Heart right ventricle (tissue), 16 donors: Measurements from ENCODE around the gene U2AF2. TPM values are rescaled to one million over a fixed set of nuclear protein-coding genes. Genes with fewer than 3 reads are reported as not detected.

Source experiments
- ATAC-seq, 8 donors: fragments of 200-7000 bp; cut with Tn5 transposase; one replicate each; pipeline ENCODE4 v1.9.1; 2020; ENCODE audit warnings: mild to moderate bottlenecking in 8 of 8, moderate library complexity in 8 of 8, moderate number of reproducible peaks in 1 of 8
- DNase-seq, 2 donors: peaks; one replicate each; pipeline ENCODE4 v3.0.0-alpha.2; 2020
- H3K27ac ChIP-seq, 10 donors: fragments of 200-600 bp; sonication (generic) in 2 of 10; one replicate each; pipeline versions ENCODE4 v1.5.0 to v1.8.0; 2020 to 2022; ENCODE audit warnings: mild to moderate bottlenecking in 3 of 10
- H3K27me3 ChIP-seq, 7 donors: fragments of 200-600 bp; one replicate each; pipeline ENCODE4 v1.8.0; 2021 to 2022; ENCODE audit warnings: mild to moderate bottlenecking in 2 of 7
- H3K36me3 ChIP-seq, 9 donors: fragments of 200-600 bp; sonication (generic) in 1 of 9; one replicate each; pipeline versions ENCODE4 v1.5.0 to v1.8.0; 2020 to 2022; ENCODE audit warnings: mild to moderate bottlenecking in 2 of 9
- H3K4me1 ChIP-seq, 9 donors: fragments of 200-600 bp; sonication (generic) in 1 of 9; one replicate each; pipeline versions ENCODE4 v1.5.0 to v1.8.0; 2020 to 2022; ENCODE audit warnings: mild to moderate bottlenecking in 4 of 9
- H3K4me3 ChIP-seq, 10 donors: fragments of 200-600 bp; sonication (generic) in 2 of 10; one replicate each; pipeline versions ENCODE4 v1.5.0 to v1.8.0; 2020 to 2022; ENCODE audit warnings: mild to moderate bottlenecking in 7 of 10, moderate library complexity in 2 of 10
- H3K9me3 ChIP-seq, 11 donors: fragments of 200-600 bp in 10 of 11; sonication (generic) in 2 of 11; one replicate each; pipeline versions ENCODE4 v1.5.0 to v1.8.0; 2013 to 2022; ENCODE audit warnings: mild to moderate bottlenecking in 2 of 11, control low read depth in 1 of 11, moderate library complexity in 1 of 11
- CTCF ChIP-seq, 9 donors: fragments of 200-600 bp; sonication (generic) in 2 of 9; IDR thresholded peaks; one replicate each; pipeline versions ENCODE4 v1.5.0 to v1.8.0; 2021 to 2022; ENCODE audit warnings: antibody characterized with exemption in 9 of 9, mild to moderate bottlenecking in 5 of 9, moderate library complexity in 1 of 9
- WGBS, 2 donors: extraction: QIAGEN DNeasy Blood & Tissue Kit; methylation state at CpG; one replicate each; pipeline ENCODE4 v1.1.7; 2013; ENCODE audit warnings: inconsistent platforms in 1 of 2; 5-methylcytosine and 5-hydroxymethylcytosine counted together
- intact Hi-C, 10 donors: fragments of 100-400 bp; cut with DNase I; formaldehyde crosslinking; loops; one replicate each; pipeline versions ENCODE4 v1.11.1 to v1.14.2; 2022
- polyA plus RNA-seq, 2 donors: library from polyadenylated mRNA; stranded (reverse); fragments of 200-250 nt; gene quantifications; one replicate each; pipeline ENCODE4 v1.2.3, GENCODE V29; 2013
- total RNA-seq, 10 donors: library from RNA; stranded (reverse); fragmentation: NEBNext Ultra II Directional in 3 of 10; extraction: Animal tissue kit (Norgen Biotek cat#: 25700) in 3 of 10; gene quantifications; one replicate each; pipeline versions ENCODE4 v1.2.1 to v1.2.4, GENCODE V29; 2021 to 2023
- donor health status: Arrhythmogenic right ventricular cardiomyopathy.
- donor health status: ischemic (EF 13 %, LVEDD 7.1; RV severe dilation, severe dysfunction).
- donor health status: healthy with polysubstance abuse.
- donor health status: DM: no; HTN: yes; CAD: no.
- donor health status: DM: no; HTN: no; CAD: no.
- donor health status: ischemic (EF 25% LVEDD 6.9; RV normal size, moderate dysfunction).
- donor health status: ischemic (EF 25% LVEDD 5.7; RV mildly dilated, moderate dysfunction).
- donor health status: healthy.
- donor health status: DM: yes; HTN: yes; CAD: no.
- donor health status: Ischemic cardiomyopathy.
- donor health status: ischemic (EF 35%, LVEDD 5.7; RV mildly dilated, moderate dysfunction).
- donor health status: nonischemic (EF 11% LVEDD 7.7; RV severe dilation, severe dysfunction).
- donor health status: DM: yes; HTN: yes; CAD: no.
- donor health status: PGD.
- donor health status: ischemic (EF 29% LVEDD 5.4; RV normal size, mild dysfunction).
- donor health status: nonischemic (EF 23%, LVEDD 6.1; RV moderate dilation, normal function).

U2AF2 gene
- total and polyA plus RNA-seq, 12 donors, result 64.1 to 100 (median 74.4) TPM

DNA sequence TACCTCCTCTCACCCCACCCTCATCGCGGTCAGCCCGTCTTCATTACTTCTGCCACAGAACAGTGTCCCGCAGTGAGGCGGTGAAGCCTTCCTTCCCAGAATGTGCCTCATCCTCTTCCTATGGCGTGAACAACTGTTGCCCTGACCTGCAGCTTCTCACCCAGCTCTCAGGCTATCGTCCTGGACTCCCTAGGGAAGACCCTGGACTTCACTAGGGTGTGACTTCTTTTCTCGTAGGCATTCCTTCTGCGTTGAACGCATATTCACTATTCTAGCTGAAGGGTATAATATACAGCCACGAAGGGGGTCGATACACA lies 48.4 kb upstream of the U2AF2 start:
- intact Hi-C loops, result loop anchor here in 7 of 10 donors (2.0 to 10.0 kb wide), 4 partner anchors 18 to 92 kb away; partner anchors contain the start of gene ZNF784 (in 1 of the 7)
- ATAC-seq (no peak), DNase-seq (no peak)
- Histone ChIP-seq H3K9me3 (peaks cover 0 to 4% (median 0%) of the 10 kb centered on the region in 11 donors), H3K4me1 (peaks cover 0 to 52% (median 32%) of the 10 kb centered on the region in 9 donors), H3K4me3 (peak overlapping the region; percentile 51 to 85 (median 77)), H3K27me3 (no peaks in the 10 kb centered on the region), H3K27ac (peak overlapping the region in 9 of 10 donors; percentile 95 to 98 (median 96)), H3K36me3 (peaks cover 0 to 48% (median 7%) of the 10 kb centered on the region in 9 donors)
- 21 to 22% methylated on average over 12 of the region's 12 CpGs for WGBS, 2 donors
- TF ChIP-seq CTCF (IDR thresholded peaks at IDR 0.05), result peak in 1 of 9 donors; percentile 3

DNA sequence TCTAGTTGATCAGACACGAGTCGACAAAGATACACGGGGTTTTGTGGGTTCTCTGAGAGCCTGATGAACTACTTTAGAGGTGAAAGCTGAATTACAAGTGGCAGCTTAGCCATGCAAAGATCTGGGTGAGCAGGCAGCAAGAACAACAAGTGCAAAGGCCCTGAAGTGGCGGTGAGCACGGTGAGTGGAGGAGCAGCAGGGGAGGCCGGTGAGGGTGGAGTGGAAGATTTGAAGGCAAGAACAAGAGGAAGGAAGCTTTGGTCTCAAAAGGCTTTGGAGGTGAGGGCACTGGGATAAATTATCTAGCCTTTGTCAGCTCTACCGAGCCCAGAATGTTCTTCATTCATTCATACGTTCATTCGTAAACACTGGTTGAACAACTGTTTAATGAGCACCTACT lies 48.0 kb upstream of the U2AF2 start:
- DNase-seq (no peak), ATAC-seq (no peak)
- peak overlapping the region in 8 of 10 donors; percentile 95 to 98 (median 96) for H3K27ac ChIP-seq
- H3K4me3 ChIP-seq, result peak overlapping the region in 6 of 10 donors; percentile 51 to 85 (median 82)
- peaks cover 4 to 53% (median 35%) of the 10 kb centered on the region in 9 donors for H3K4me1 ChIP-seq
- TF ChIP-seq CTCF (IDR thresholded peaks at IDR 0.05), result no peak
- peaks cover 0 to 4% (median 0%) of the 10 kb centered on the region in 11 donors for H3K9me3 ChIP-seq
- H3K27me3 ChIP-seq, result no peaks in the 10 kb centered on the region
- intact Hi-C loops, result loop anchor here in 7 of 10 donors (2.0 to 10.0 kb wide), 4 partner anchors 18 to 92 kb away; partner anchors contain the start of gene ZNF784 (in 1 of the 7)
- WGBS, 2 donors, result 74 to 79% methylated on average over 9 of the region's 9 CpGs
- H3K36me3 ChIP-seq, result peaks cover 0 to 48% (median 7%) of the 10 kb centered on the region in 9 donors

- ATAC-seq (no peak), DNase-seq (no peak)
- WGBS, 2 donors, result 91 to 93% methylated on average over 5 of the region's 5 CpGs
- no peaks in the 10 kb centered on the region for H3K27me3 ChIP-seq
- H3K9me3 ChIP-seq, result peaks cover 0 to 4% (median 0%) of the 10 kb centered on the region in 11 donors
- peaks cover 8 to 63% (median 36%) of the 10 kb centered on the region in 9 donors for H3K4me1 ChIP-seq
- H3K4me3 ChIP-seq, result no peak overlapping the region
- TF ChIP-seq CTCF (IDR thresholded peaks at IDR 0.05), result no peak
- no peak overlapping the region for H3K27ac ChIP-seq
- peaks cover 0 to 53% (median 7%) of the 10 kb centered on the region in 9 donors for H3K36me3 ChIP-seq
- intact Hi-C loops, result loop anchor here in 3 of 10 donors (5.0 to 10.0 kb wide), 2 partner anchors 92 to 95 kb away; no protein-coding TSS in a partner anchor
Measured at GRCh38 chr19:55609326-55609725, 45.5 kb upstream of the U2AF2 start.

GRCh38 chr19:55611300-55611982 lies 43.4 kb upstream of the U2AF2 start:
- 48 to 60% methylated on average over 15 of the region's 15 CpGs for WGBS, 2 donors
- H3K4me3 ChIP-seq, result peak overlapping the region in 3 of 10 donors; percentile 3 to 17 (median 6)
- intact Hi-C loops, result no loop called here
- peaks cover 6 to 72% (median 23%) of the 10 kb centered on the region in 9 donors for H3K36me3 ChIP-seq
- peak; percentile 31 to 93 (median 74) for ATAC-seq
- DNase-seq, result peak in 1 of 2 donors; percentile 54
- H3K27me3 ChIP-seq, result no peaks in the 10 kb centered on the region
- peaks cover 0 to 4% (median 0%) of the 10 kb centered on the region in 11 donors for H3K9me3 ChIP-seq
- no peak for TF ChIP-seq CTCF (IDR thresholded peaks at IDR 0.05)
- peaks cover 8 to 50% (median 28%) of the 10 kb centered on the region in 9 donors for H3K4me1 ChIP-seq
- peak overlapping the region; percentile 11 to 86 (median 79) for H3K27ac ChIP-seq
